GM19324 (cell line): ENCODE measurements around the gene NUDT3.
"Not testable (repeated sequence)": the region's sequence is repeated elsewhere in the genome, so short reads cannot be mapped to it uniquely, and the experiment has no call there.

Source experiments
- ATAC-seq: cut with Tn5 transposase; IDR thresholded peaks from one replicate; pipeline ENCODE4 v1.9.1; 2021; ENCODE audit warnings: mild to moderate bottlenecking, moderate library complexity; ENCODE audit not compliant: unreplicated experiment, low FRiP score

The NUDT3 gene

GRCh38 chr6:34392497-34393190, at the start of gene NUDT3:
NUDT3 (minus strand) TSS chr6:34392669; CDS start chr6:34392362, 307 bp downstream.
- ATAC-seq, result peak; percentile 89

GRCh38 chr6:34441526-34441925, 49.1 kb upstream of the NUDT3 start:
- ATAC-seq, result no peak

- no peak for ATAC-seq
These were observed 47.0 kb upstream of the NUDT3 start for GRCh38 chr6:34439442-34439841.

- no peak for ATAC-seq
These were observed 46.2 kb upstream of the NUDT3 start for GRCh38 chr6:34438705-34439104.

- ATAC-seq, result no peak
These were observed 45.1 kb upstream of the NUDT3 start for GRCh38 chr6:34437644-34437970.

- ATAC-seq, result no peak
These were observed 44.6 kb upstream of the NUDT3 start for GRCh38 chr6:34436803-34437643.

- ATAC-seq, result no peak
These were observed 43.4 kb upstream of the NUDT3 start for GRCh38 chr6:34435916-34436315.

- ATAC-seq, result peak; percentile 83
These were observed 33.3 kb upstream of the NUDT3 start, which contains the start of gene RPS10 for GRCh38 chr6:34425498-34426410. RPS10 (minus strand) TSS chr6:34426069; CDS start chr6:34425221, 848 bp downstream.

GRCh38 chr6:34425132-34425497, 32.6 kb upstream of the NUDT3 start:
- ATAC-seq, result no peak

- no peak for ATAC-seq
These were observed 32.0 kb upstream of the NUDT3 start for GRCh38 chr6:34424200-34425131.

- no peak for ATAC-seq
These were observed 30.8 kb upstream of the NUDT3 start for GRCh38 chr6:34423254-34423653.

GRCh38 chr6:34418367-34418766, 25.9 kb upstream of the NUDT3 start:
- ATAC-seq, result no peak

- ATAC-seq, result no peak
These were observed 24.5 kb upstream of the NUDT3 start for GRCh38 chr6:34416877-34417371.

GRCh38 chr6:34414999-34415858, 22.8 kb upstream of the NUDT3 start:
- no peak for ATAC-seq

- ATAC-seq, result no peak
These were observed 20.3 kb upstream of the NUDT3 start for GRCh38 chr6:34412643-34413214.

- ATAC-seq, result no peak
These were observed 19.5 kb upstream of the NUDT3 start for GRCh38 chr6:34412016-34412415.

GRCh38 chr6:34407915-34408314, 15.4 kb upstream of the NUDT3 start:
- not testable (repeated sequence) for ATAC-seq

- ATAC-seq, result no peak
These were observed 4.0 kb upstream of the NUDT3 start for GRCh38 chr6:34396518-34396917.
